IMR-90 (cell line): ENCODE data around the gene COX10.

ENCODE experiments used
- BHLHE40 ChIP-seq: fragments of 150-350 bp; IDR thresholded peaks from 2 replicates; pipeline ENCODE4 v1.6.1; 2016; ENCODE audit warnings: mild to moderate bottlenecking, low read depth, low read length
- CEBPB ChIP-seq: IDR thresholded peaks from 2 replicates; pipeline ENCODE4 v1.6.1; 2012; ENCODE audit warnings: low read depth, low read length, improper control_type of control experiment
- CTCF ChIP-seq: conservative IDR thresholded peaks from 2 replicates; pipeline ENCODE4 v1.5.1; 2012; ENCODE audit warnings: mild to moderate bottlenecking, low read depth, low read length, improper control_type of control experiment
- FOS ChIP-seq: fragments of 150-350 bp; IDR thresholded peaks from 2 replicates; pipeline ENCODE4 v1.6.1; 2016; ENCODE audit warnings: low read depth, low read length
- MAZ ChIP-seq: IDR thresholded peaks from 2 replicates; pipeline ENCODE4 v1.6.1; 2012; ENCODE audit warnings: low read depth, mild to moderate bottlenecking, low read length, improper control_type of control experiment, moderate library complexity, borderline replicate concordance
- MXI1 ChIP-seq: IDR thresholded peaks from 2 replicates; pipeline ENCODE4 v1.6.1; 2012; ENCODE audit warnings: low read depth, mild to moderate bottlenecking, low read length, moderate library complexity, borderline replicate concordance
- NFE2L2 ChIP-seq: fragments of 150-350 bp; IDR thresholded peaks from 2 replicates; pipeline ENCODE4 v1.6.1; 2016; ENCODE audit warnings: low read depth, mild to moderate bottlenecking, low read length
- POLR2A ChIP-seq: IDR thresholded peaks from 2 replicates; pipeline ENCODE4 v1.6.1; 2012; ENCODE audit warnings: mild to moderate bottlenecking, low read depth, low read length
- RAD21 ChIP-seq: IDR thresholded peaks from 2 replicates; pipeline ENCODE4 v1.6.1; 2012; ENCODE audit warnings: low read length, improper control_type of control experiment
- RFX5 ChIP-seq: IDR thresholded peaks from 2 replicates; pipeline ENCODE4 v1.8.0; 2012; ENCODE audit warnings: low read depth, mild to moderate bottlenecking, low read length, moderate library complexity
- SMC3 ChIP-seq: fragments of 150-350 bp; IDR thresholded peaks from 2 replicates; pipeline ENCODE4 v1.6.1; 2016; ENCODE audit warnings: low read depth, mild to moderate bottlenecking, antibody characterized with exemption, low read length, moderate library complexity
- TF ChIP-seq, protein P1 (sequence below): fragments of 150-350 bp; IDR thresholded peaks from 2 replicates; pipeline ENCODE4 v1.6.1; 2016; ENCODE audit warnings: low read depth, mild to moderate bottlenecking, low read length, moderate library complexity, borderline replicate concordance
- TF ChIP-seq, protein P2 (sequence below): fragments of 150-350 bp; IDR thresholded peaks from 2 replicates; pipeline ENCODE4 v1.6.1; 2017; ENCODE audit warnings: mild to moderate bottlenecking, antibody characterized with exemption, low read length, low read depth

- TF ChIP-seq MXI1 (no peak), CTCF (no peak), POLR2A (no peak), NFE2L2 (no peak), BHLHE40 (no peak), FOS (no peak), CEBPB (no peak), SMC3 (no peak), RAD21 (no peak), RFX5 (no peak), MAZ (no peak)
- TF ChIP-seq, protein P1, sequence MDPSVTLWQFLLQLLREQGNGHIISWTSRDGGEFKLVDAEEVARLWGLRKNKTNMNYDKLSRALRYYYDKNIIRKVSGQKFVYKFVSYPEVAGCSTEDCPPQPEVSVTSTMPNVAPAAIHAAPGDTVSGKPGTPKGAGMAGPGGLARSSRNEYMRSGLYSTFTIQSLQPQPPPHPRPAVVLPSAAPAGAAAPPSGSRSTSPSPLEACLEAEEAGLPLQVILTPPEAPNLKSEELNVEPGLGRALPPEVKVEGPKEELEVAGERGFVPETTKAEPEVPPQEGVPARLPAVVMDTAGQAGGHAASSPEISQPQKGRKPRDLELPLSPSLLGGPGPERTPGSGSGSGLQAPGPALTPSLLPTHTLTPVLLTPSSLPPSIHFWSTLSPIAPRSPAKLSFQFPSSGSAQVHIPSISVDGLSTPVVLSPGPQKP: no peak
- TF ChIP-seq, protein P2, sequence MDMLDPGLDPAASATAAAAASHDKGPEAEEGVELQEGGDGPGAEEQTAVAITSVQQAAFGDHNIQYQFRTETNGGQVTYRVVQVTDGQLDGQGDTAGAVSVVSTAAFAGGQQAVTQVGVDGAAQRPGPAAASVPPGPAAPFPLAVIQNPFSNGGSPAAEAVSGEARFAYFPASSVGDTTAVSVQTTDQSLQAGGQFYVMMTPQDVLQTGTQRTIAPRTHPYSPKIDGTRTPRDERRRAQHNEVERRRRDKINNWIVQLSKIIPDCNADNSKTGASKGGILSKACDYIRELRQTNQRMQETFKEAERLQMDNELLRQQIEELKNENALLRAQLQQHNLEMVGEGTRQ: no peak
These were observed 131.1 kb downstream of the COX10 start for GRCh38 chr17:14200354-14200753.
